A549 (cell line): ENCODE results near the gene KRTAP2-4.

ENCODE experiments used
- EP300 ChIP-seq, 2 experiments: fragments of >200 bp; sonication (Bioruptor Twin); formaldehyde crosslinking; IDR thresholded peaks; 2 replicates in 1 of 2; 3 replicates in 1 of 2; pipeline ENCODE4 v1.6.1; 2016 to 2017
- NR3C1 ChIP-seq: fragments of >200 bp; sonication (Bioruptor Twin); formaldehyde crosslinking; IDR thresholded peaks from 3 replicates; pipeline ENCODE4 v1.6.1; 2017
- POLR2A ChIP-seq: IDR thresholded peaks from 2 replicates; pipeline ENCODE4 v1.6.1; 2012; ENCODE audit warnings: mild to moderate bottlenecking, low read length
- SREBF2 ChIP-seq: fragments of 450-650 bp; IDR thresholded peaks from 2 replicates; pipeline ENCODE4 v1.6.1; 2014; ENCODE audit warnings: mild to moderate bottlenecking, moderate library complexity
- TF ChIP-seq, protein P1 (sequence below): fragments of >200 bp; sonication (Bioruptor Twin); formaldehyde crosslinking; IDR thresholded peaks from 3 replicates; pipeline ENCODE4 v1.5.1; 2016
- TF ChIP-seq, protein P2 (sequence below): fragments of 450-650 bp; IDR thresholded peaks from 2 replicates; pipeline ENCODE4 v1.6.1; 2014; ENCODE audit warnings: antibody characterized with exemption

DNA sequence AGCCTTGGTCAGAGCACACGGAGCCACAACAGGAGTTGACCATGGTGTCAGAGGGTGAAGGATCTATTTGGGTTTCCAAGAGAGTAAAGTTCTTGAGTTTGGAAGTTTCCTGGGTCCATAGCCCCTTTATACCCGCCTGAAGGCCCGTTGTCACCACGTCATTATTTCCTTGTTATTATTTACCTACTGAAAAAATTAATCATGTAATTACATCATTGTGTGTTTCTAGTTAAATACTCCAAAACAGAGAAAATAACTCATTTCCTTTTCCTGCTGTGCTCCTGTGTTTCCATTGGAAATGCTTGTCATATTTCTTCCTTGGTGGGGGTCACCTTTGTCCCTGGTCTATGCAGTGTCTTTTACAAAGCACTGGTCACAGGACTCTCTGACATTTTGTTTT is 32.4 kb upstream of the KRTAP2-4 start, which contains the start of gene KRTAP4-8:
- TF ChIP-seq POLR2A, result no peak
- TF ChIP-seq EP300 (IDR thresholded peaks at IDR 0.05), result no peak
- TF ChIP-seq SREBF2, result no peak
- TF ChIP-seq, protein P1, sequence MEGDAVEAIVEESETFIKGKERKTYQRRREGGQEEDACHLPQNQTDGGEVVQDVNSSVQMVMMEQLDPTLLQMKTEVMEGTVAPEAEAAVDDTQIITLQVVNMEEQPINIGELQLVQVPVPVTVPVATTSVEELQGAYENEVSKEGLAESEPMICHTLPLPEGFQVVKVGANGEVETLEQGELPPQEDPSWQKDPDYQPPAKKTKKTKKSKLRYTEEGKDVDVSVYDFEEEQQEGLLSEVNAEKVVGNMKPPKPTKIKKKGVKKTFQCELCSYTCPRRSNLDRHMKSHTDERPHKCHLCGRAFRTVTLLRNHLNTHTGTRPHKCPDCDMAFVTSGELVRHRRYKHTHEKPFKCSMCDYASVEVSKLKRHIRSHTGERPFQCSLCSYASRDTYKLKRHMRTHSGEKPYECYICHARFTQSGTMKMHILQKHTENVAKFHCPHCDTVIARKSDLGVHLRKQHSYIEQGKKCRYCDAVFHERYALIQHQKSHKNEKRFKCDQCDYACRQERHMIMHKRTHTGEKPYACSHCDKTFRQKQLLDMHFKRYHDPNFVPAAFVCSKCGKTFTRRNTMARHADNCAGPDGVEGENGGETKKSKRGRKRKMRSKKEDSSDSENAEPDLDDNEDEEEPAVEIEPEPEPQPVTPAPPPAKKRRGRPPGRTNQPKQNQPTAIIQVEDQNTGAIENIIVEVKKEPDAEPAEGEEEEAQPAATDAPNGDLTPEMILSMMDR, result no peak
- TF ChIP-seq, protein P2, sequence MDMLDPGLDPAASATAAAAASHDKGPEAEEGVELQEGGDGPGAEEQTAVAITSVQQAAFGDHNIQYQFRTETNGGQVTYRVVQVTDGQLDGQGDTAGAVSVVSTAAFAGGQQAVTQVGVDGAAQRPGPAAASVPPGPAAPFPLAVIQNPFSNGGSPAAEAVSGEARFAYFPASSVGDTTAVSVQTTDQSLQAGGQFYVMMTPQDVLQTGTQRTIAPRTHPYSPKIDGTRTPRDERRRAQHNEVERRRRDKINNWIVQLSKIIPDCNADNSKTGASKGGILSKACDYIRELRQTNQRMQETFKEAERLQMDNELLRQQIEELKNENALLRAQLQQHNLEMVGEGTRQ, result no peak
- no peak for TF ChIP-seq NR3C1
